HG03060 (cell line): ENCODE results near the gene KLK1.

Source experiments
- ATAC-seq: cut with Tn5 transposase; IDR thresholded peaks from one replicate; pipeline ENCODE4 v1.9.1; 2021; ENCODE audit warnings: low read depth, moderate number of reproducible peaks; ENCODE audit not compliant: unreplicated experiment

Gene KLK1

DNA sequence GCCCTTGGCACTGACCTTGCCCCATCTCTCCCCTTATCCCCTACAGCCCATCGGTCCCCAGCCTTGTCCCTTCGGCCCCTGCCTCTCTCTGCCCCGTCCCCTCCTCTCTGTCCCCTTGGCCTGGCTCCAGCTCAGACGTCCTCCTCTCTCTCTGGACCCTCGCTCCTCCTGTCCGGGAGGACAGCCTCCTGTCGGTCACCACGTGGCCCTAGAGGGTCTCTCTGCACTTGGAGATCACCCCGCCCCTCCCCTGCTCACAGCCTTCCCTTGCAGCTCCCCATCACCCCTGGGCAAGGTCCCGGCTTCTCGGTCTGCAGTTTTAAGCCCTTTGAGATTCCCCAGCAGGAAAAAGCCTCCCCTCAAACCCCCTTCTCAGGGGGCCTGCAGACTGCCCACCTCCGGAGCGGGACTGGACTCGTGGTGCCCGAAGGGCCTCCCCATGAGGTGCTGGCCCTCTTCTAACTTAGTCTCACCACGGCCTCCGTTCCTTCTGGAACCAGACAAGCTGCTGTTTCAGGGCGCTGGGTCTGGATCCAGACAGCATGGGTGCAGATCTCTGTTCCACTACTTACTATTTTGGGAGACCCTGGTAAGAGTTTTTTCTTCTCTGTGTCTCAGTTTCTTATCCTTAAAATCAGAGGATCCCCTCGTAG lies 13.1 kb upstream of the KLK1 start:
- no peak for ATAC-seq

DNA sequence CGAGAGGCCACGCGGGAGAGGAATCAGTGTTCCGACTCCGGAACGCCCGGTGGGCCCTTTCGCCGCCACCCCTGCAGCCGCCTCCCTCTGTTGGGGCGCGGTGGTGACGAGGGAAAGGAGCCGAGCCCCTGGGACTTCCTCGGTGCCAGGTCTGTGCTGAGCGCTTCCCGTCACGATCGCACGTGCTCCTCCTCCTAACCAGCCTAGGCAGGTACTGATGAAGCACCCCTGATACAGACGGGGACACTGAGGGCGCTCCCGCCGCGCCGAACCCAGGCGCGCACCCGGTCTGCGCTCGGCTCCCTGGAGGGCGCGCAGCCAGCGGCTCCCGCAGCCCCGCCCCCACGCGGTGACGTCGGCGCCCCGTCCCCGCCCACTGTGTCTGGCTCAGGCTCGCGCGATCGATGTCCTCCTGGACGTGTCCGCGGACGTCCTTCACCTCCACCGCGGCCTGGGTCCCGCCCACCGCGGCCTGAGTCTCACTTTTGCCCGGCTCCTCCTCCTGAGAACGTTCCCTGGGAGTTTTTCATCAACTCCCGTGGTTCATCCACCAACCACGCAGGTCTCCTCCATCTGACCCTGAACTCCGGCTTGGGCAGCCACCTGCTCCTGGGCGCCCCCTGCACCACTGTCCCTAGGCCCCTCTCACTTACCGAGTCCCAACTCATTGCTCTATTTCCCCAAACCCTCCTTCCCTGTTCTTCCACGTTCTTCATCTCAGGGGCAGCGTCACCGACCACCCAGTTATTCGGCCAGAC lies 12.4 kb upstream of the KLK1 start:
- no peak for ATAC-seq

DNA sequence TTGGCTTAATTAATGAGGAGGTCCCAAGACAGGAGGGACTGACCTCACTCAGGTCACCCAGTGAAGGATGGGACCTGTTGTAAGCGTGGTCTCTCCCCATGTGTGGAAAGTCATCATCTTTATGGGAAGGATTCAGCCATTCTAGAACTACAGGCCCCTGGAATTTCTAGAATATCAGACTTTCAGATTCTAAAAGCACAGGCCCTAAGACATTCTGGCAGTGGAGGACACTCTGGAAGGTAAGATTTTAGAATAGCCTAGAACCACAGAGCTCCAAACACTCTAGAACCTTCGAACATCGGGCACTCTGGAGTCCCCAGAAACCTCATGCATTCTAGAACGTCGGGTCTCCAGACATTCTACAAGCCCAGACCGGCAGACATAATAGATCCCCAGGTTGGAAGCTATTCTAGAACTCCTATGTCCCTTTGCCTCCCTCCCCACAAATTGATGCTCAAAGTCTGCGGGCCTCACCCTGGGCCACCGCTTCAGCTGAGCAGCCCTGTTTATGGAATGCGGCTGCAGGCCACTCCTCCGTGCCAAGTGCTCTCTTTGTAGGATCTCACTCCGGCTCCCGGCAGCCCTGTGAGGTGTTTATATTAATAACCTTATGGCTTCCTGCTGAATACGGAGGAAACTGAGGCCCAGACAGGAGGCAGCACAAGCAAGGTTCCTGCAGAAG lies 11.7 kb upstream of the KLK1 start:
- ATAC-seq = no peak

DNA sequence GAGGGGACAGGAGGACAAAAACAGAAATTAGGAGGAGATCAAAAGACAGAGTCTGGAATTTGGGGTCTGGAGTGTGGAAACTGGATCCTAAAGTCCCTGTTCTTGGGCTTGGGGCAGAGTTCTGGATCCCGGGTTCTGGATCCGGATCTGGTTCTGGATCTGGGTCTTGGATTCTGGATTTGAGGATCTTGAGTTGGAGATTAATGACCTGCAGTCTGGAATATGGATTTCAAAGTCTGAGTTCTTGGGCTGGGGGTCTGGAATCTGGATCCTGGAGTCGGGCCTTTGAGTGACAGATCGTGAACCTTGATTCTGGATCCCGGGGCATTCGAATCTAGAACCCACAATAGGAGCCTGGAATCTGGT lies 10.2 kb upstream of the KLK1 start:
- ATAC-seq = no peak

DNA sequence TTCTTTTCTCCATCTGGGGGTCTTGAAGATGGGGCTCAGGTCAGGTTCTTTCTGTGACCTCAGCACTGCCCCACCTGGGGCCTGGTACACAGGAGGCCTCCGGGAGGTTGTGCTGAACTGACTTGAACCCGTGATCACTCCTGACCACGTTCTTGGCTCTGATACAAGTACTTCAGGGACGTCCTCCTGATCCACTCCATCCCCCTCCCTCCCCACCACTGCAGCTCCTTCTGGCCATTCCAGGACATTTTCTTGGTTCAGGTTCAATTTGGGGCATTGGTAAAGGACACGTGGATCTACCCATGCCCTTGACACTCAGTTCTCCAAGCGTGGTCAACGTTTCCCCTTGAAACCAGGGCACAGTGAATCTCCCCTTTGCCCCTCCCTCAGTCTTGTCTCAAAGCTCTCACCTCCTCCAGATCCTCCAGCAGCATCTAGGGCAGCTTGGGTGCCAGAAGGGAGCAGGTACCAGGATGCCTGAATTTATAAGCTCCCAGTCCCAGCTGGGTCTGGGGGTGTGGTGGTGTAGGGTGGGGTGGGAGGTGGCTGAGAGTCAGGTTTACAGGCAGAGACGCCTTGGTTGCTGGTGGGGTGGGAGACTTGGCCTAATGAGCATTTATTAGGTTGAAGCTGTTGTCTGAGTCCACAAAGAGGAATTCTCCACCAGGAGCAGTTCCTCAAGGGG lies 9.7 kb upstream of the KLK1 start, which contains the start of gene KLK15:
Gene KLK15, minus strand, starts transcription at position 458 of the 685 bp plus-strand sequence. CDS start 2,082 bp downstream, outside the sequence.
- ATAC-seq = no peak

DNA sequence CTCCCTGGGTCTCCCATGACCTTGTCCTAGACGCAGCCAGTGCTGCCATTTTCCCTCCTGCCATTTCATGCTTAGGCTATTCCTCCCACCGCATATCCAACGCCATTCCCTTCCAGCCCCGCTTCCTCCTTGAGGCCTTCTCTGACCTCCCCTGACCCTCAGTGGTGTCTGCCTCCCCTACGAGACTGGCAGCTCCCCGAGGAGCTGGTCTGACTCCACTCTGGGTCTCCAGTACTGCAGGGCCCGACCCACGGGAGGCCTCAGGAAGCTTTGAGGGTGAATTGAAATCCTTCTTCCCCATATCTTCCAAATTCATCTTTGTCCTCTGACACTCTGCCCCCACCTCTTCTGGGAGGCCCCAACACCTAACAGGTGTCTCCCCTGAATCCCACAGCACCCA lies 9.1 kb upstream of the KLK1 start:
- no peak for ATAC-seq

DNA sequence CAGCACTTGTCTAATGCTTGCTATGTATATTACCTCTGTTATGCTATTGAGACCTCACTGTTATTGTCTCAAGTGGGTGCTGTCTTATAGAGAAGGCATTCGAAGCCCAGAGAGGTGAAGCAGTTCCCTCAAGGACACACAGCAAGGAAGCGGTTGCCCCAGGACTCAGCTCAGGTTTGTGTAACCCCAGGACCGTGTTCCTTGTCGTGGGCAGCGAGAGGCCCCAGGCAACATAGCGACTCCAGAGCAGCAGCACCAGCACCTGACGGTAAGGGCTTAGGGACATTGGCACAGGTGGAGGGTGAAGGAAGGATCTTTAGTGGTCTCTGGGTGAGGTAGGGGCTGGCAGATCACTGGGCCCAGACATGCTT lies 7.4 kb upstream of the KLK1 start:
- no peak for ATAC-seq

DNA sequence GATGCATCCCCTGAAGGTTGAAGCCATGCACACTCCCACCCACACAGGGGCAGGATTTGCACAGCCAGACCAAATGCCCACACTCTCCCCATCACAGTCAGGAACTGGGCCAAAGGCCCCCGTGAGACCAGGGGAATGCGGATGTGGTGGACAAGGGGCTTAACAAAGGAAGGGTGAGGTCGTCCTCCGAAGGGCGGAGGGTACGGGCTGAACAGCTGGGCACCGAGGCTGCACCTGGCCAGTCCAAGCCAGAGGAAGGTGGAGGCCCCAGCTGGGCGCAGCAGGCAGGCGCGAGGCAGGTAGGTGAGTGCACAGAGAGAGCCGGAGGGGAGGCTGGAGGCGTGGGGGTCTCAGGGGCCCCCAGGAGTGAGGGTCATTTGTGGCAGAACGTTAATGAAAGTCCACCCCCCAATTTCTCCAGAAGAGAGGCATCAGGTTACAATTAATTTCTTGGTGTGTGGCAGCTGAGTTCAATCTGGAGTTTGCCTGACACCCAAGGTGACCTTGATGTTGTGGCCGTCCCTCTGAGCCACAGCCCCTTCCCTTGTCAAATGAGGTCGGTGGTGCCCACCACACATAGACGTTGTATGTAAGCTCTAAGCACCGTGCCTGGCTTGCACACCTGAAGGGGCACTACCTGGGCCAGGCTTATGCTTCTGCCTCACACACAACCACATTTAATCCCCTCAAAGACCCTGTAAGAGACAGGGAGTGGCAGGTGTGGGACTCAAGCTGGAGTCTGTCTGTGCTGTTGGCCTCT lies 6.9 kb upstream of the KLK1 start:
- ATAC-seq = no peak

DNA sequence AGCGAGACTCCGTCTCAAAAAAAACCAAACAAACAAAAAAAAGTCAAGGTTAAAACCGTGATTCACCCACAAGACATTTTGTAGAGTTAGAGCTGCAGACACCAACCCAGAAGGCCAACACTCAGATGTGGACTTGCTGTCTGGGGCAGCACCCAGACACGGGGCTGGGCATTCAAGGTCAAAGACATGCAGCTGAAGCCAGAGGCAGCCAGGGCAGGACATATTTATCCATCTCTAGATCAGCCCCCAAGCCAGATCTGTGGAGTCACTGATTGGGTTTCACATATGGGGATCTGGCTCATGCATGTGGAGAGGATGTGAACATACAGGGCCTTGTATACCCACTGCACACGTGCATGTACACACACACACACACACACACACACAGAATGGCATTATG lies 6.2 kb upstream of the KLK1 start:
- no peak for ATAC-seq

DNA sequence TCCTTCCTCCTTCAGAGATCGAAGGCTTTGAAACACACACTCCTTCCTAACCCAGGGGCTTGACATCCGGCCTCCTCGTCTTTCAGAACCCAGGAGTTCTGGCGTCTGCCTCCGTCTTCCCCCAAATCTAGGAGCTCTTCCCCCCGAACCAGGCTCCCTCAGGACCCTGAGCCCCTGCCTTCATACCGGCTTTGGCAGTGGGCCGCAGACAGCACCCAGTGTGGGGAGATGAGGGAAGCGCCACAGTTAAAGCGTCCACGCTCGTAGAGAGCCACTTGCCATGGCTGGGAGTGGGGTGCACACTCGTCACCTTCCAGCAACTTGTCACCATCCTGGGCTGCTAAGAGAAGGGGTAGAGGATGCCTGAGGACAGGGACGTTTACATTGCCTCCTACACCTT lies 3.9 kb upstream of the KLK1 start:
- ATAC-seq = no peak

DNA sequence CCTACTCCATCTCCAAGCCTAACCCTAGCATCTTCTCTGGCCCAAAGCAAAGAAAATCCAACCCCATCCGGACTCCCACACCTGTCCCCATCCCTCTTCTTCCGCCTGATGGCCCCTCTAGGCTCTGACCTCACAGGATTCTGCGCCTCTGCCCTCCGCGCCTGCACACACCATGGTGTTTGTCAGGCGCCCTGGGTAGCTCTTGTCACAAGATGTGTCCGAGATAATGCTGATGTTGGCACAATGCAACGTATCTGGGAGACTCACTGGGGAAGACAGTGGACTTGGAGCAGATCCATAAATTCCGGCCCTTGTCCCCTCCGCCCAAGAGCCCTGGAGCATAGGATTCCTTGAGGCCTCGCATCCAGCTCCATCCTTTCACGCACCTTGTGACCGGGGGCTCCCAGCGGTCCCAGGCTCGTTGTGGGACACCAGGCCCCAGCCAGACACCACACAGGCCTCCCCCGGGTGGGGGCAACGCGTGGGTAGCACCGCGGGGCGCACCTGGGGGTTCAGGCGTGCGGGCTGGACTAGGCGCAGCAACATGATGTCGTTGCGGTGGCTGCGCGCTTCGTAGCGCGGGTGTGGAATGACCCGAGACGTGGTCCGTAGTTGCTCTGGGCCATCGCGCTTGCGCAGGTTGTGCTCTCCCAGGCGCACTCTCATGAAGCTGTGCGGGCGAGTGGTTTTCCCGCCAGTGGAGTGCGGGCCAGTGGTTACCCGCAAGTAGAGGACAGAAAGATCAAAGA lies 3.1 kb upstream of the KLK1 start:
- no peak for ATAC-seq

DNA sequence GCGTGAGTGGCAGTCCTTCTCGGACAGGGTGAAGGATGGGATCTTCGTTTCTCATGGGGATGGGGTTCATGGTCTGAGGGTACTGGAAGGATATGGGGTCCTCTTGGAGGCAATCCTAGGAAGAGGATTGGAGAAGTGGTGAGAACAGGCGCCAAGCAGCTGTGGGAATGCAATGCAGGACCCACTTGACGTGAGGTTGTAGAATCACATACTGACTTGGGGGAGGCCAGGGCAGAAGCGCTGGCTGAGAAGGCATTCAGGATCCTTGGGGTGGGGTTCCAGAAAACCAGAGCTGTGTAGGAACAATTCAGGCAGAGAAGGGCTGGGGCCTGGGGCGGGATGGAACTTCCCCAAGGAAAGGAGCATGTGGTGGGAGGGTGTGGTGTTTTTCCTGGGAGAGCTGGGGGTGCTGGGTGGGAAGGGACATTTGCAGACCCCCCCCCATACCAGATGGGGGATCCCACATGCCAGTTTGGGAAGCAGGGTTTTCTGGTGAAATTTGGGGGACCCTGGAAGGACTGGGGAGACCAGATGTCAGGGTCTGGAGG lies 852 bp downstream of the KLK1 start:
- no peak for ATAC-seq

DNA sequence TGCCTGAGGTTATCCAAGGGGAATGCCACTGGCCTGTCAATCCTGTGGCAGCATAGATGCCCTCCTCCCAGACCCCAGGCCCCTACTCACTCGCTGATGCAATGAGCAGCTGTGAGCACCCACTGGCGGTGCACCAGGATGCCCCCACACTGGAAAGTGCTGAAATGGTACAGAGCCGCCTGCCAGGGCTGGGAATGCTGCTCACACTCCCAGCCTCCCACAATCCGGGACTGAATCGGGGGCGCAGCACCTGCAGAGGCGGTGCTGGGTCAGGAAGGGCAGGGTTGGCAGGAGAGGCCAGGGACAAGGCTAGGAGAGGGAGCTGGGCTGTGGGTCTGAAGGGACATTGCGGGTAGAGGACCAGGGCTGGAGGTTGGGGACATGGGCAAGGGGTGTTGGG lies 2.0 kb downstream of the KLK1 start:
- no peak for ATAC-seq

DNA sequence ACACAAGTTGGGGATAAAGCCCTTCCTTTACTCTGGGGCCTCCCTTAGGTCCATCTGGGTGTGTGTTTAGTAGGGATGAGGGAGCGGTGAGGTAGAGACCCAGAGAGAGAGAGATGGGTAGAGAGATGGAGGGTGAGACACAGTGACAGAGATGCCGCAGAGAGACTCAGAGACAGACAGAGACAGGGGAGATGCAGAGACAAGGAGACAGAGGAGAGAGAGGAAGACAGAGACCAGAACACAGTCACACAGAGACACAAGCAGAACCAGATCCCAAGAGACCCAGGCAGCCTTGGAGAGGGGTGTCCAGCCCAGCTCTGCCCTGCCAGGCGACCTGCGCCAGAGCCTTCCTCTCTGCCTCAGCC lies 2.4 kb downstream of the KLK1 start:
- no peak for ATAC-seq

DNA sequence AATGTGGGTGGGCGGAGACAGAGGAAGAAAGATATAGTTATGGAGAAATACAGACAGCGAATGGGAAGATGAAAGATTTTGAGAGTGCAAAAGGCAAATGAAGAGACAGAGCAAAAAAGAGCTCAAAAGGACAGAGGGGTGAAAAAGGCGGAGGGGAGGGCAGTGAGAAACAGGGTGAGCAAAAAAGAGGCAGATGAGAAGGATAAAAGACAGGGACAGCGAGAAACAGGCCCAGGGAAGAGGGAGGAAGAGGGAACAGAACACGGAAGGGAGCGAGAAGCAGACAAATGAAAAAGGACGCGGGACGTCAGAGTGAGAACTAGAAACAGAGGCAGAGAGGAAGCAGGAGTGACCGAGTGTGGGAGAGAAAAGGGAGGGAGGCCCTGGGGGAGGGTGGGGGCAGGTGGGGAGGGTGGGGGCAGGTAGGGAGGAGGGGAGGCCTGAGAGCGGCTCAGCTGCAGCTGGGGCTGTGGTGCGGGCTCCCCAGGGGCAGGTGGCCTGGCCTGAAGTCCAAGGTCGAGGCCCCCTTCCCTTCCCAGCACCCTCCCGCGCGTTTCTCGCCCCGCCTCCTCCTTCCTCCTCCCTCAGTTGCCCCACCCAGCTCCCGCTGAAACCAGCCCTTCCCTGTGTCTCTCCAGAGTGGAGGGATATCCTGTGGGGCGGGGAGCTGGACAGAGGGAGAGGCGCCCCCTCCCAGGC lies 2.9 kb downstream of the KLK1 start:
- no peak for ATAC-seq

DNA sequence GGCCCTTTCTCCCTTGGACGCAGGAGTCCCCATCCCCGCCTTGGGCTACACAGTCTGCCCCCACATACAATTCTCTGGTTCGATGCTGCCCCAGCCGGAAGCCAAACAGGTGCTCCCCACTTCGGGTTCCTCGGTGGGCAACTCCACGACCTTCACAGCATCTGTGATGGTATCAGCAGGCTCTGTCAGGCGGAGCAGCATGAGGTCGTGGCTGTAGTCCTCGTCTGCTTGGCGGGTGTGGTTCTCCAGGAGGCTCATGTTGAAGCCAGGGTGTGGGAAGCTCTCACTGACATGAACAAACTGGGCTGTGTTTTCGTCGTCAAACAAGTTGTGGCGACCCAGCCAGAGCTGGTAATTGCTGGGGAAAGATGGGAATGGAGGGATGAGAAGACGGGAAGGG lies 3.5 kb downstream of the KLK1 start:
- ATAC-seq = no peak

DNA sequence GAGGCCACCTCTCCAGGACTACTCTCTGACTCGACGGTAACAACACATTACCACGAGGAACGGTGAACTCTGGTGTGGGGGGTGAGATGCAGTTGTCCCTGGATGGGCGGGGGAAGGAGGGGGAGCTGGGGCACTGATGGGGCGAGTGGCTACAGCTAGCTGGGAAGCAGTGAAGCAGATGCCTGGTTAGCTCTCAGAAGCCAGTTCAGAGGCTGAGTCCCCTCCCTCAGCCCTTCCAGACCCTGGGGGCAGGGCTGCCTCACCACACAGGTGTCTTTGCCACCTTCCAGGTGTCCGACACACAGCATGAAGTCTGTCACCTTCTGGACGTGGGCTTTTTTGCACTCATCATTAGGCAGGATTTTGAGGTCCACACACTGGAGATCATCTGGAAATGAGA lies 4.0 kb downstream of the KLK1 start:
- no peak for ATAC-seq

DNA sequence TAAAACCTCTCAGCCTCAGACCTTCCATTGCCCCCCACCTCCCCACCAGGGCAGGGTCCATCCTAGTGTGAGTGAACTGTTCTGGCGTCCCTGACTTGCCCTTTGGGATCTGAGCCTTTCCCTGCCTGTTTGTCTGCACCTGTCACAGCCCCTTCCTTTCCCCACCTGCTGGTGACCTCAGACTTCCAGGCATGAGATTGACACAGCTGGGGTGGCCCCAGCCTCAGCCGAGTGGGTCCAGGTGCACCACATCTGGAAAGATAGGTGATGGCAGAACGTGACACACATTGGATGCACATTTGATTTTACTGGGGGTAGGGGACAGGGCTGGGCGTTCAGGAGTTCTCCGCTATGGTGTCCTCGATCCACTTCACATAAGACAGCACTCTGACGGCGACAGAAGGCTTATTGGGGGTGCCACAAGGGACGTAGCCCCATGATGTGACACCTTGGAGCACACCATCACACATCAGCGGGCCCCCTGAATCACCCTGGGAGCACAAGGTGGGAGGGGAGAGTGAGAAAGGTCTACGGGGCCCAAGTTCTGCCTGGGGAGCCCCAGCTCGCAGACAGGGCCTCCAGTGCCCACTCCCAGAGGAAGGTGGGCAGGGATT lies 4.6 kb downstream of the KLK1 start:
- no peak for ATAC-seq
